HG03565 (cell line): ENCODE data around the gene IL18R1.

Experiments used
- ATAC-seq: cut with Tn5 transposase; IDR thresholded peaks from one replicate; pipeline ENCODE4 v1.9.1; 2021; ENCODE audit warnings: mild to moderate bottlenecking, moderate library complexity; ENCODE audit not compliant: unreplicated experiment

IL18R1 gene

DNA sequence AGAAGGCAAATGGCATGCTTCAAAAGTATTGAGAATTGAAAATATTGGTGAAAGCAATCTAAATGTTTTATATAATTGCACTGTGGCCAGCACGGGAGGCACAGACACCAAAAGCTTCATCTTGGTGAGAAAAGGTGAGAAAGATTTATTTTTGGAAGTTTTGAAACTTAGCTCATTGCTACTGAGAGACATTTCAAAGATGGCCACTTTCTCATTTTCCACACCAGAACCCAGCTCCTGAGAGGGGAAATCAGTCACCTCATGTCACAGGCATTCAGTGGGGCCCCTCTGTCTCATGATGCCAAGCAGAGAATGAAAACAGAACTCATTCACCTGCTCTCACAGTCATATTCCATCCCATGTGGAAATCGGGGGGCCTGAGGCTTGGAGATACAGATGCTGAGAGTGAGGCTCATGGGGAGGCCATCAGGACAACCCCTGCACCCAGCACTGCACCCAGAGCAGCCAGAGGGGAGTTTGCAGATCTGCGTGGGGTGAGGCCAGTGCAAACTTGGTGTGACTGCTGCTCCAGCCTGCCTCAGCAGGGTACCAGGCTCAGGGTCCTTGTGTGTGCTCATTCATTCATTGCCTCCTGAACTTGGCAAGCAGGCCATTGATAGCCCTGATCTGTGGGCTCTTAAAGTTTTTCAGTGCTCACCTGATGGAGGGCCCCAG lies 31.4 kb downstream of the IL18R1 start:
- peak; percentile 30 for ATAC-seq

GRCh38 chr2:102387763-102388546 lies 32.4 kb downstream of the IL18R1 start:
- ATAC-seq = no peak

DNA sequence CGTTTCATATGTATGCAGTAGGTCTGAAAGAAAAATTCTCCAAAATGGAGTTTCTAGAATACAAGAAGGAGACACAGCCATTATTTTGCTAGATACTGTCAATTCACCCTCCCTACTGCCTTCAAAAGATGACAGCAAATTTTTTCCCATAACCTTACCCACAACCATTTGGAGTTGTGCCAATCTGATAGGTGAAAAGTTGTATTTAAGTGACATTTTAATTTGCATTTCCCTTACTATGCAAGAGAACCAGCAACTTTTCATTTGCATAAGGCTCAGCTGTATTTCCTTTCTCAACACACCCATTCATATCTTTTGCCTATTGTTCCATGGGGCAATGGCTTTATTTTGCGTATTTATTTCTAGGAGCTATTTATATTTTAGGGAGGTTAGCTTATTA lies 36.0 kb downstream of the IL18R1 start:
- no peak for ATAC-seq

DNA sequence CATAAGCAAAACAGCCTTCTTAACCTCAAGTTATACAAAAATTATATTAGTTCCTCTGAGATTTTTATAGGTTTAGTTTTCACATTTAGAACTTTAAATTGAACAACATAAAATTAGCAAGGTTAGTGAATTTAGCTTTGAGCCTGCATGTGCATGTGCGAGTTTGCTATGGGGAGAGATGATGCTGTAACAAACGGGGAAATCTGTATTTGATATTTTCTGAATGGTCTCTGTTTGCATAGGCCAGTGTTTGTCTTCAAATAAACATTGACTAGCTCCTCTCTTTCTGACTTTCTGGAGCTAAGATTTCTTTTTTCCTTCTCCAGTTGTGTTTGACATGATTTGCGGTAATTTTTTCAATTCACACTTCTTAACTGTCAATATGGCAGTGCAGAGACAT lies 36.5 kb downstream of the IL18R1 start:
- ATAC-seq = no peak

DNA sequence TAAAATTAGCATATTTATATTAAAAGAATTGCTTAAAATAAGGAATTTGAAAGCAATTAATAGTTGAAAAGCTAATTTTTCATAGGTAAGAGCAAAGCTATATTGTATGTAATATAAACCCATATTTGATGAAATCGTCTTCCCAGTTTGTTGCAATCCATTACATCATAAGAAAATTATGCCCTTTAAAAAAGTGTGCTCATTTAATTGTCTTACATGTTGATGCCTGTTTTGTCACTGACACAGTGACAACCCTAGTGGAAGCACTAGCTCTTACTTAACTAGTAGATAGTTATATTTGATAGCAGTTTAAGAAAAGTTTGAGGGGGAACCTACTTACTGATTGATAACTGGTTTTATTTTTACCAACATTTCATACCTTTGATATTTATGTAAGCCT lies 37.3 kb downstream of the IL18R1 start:
- ATAC-seq = no peak

- no peak for ATAC-seq
These were observed 40.4 kb downstream of the IL18R1 start for GRCh38 chr2:102396012-102396411.

DNA sequence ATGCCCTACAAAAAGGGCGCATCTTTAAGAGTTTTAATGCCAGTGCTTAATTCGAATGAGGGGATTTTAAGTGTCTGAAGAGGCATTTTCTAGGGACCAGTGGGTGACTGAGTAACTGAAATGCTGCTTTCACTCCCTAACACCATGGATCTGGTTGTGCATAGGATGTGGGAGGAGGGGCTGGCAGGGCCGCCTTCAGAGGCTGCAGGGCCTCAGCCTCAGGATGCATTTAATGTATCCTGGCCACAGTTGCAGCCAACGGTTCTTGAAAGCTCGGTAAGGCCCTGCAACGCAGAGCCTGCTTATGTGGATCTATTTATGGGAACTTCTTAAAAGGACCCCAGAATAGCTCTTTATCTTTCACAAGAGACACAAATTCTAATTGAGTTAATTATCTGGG lies 41.6 kb downstream of the IL18R1 start:
- ATAC-seq = no peak

DNA sequence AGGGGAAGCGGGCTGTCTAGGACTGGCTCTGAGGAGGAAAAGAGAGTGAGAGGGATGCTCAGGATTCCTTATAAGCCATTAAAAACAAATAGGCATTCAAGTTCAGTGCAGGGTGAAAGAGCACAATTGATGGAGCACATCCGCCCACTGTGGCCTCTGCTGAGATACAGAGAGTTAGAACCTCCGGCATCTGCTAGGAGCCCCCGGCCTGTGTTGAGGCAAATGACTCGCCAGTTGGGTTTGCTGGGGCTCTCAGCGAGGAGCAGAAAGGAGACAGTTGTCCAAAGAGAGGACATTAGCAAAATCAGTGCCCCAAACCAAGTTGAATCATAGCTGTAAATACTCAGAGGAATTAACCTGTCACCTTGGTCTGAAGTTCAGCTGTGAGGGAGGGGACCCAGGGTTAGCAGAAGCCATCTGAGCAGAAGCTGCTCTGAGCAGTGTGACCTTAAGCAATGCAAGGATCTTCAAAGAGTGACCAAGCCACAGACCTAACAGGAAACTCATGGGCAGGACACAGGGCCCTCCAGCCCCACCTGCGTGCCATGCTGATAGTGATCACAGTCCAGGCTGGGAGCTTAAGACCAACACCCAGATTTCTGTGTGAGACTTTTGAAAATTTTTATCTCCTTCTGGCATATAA lies 44.0 kb downstream of the IL18R1 start:
- no peak for ATAC-seq

GRCh38 chr2:102401456-102401855 lies 45.9 kb downstream of the IL18R1 start:
- ATAC-seq = no peak

DNA sequence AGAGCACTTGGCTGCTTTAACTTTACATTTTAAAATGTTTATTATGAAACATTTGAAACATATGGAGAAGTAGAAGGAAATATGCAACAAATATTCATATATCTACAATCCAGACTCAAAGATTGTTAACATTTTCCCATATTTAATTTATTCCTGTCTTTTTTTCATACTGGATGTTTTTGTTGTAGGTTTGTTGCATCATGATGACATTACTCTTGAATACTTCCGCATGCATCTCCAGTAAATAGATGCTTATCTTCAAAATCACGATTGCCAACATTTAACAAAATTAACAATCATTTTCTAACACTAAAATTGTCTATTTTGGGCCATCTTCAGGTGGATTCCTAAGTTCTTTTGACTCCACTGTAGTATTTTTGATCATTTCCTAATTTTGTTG lies 46.3 kb downstream of the IL18R1 start:
- no peak for ATAC-seq

DNA sequence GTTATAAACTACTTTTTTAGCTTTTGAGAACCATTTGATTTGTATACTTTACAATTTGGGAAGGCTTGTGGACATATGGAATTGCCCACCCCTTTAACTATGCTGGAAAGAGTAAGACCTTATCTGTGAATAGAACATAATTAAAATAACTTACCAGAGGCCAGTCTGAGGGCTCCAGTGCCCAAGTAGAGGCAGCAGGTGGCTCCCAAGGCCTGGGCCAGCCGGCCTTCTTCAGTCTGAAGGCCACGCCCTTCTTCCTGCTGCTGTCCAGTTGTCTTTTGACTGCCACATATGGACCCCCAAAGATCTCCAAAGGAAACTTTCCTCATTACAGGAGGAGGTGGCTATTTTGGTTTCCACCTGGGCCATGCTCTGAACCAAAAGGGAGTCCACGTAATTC lies 55.4 kb downstream of the IL18R1 start:
- ATAC-seq = no peak

DNA sequence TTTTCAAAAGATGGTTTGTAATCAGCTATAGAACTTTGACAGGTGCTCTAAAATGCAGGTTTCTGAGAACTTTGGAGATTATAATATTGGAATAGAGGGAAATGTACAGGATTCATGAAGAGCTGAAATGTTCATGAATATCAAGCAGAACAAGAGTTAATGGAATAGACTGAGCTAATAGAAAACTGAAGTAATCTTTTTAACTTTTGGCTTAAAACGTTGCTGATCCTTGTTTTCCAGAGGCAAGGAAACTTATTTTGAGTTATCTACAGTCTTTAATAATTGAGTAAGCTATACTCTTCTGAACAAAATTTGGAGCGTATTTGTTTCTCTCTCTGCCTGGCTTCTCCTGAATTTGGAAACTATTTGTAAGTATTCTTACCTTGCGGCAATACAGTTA lies 56.6 kb downstream of the IL18R1 start:
- no peak for ATAC-seq

DNA sequence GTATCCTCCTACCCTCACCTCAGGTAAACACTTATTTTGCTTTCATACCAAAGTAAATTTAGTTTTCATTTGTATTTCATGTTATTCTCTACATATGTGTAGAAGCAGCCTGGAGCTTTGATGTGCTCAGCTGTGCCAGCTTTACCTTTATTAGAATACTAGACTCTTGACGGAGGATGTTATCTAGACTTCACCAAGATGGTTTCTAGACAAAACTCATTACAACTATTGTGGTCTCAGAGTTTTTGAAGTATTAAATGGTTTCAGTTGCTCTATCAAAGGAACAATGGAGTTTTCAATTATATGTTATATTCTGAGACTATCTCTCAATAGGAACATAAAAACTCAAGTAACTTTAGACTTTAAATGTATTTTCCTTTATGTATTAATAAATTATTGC lies 62.4 kb downstream of the IL18R1 start:
- ATAC-seq = peak; percentile 31

- peak; percentile 89 for ATAC-seq
These were observed 62.9 kb downstream of the IL18R1 start for GRCh38 chr2:102418421-102418961.

GRCh38 chr2:102420290-102420689 lies 64.7 kb downstream of the IL18R1 start:
- ATAC-seq = no peak

DNA sequence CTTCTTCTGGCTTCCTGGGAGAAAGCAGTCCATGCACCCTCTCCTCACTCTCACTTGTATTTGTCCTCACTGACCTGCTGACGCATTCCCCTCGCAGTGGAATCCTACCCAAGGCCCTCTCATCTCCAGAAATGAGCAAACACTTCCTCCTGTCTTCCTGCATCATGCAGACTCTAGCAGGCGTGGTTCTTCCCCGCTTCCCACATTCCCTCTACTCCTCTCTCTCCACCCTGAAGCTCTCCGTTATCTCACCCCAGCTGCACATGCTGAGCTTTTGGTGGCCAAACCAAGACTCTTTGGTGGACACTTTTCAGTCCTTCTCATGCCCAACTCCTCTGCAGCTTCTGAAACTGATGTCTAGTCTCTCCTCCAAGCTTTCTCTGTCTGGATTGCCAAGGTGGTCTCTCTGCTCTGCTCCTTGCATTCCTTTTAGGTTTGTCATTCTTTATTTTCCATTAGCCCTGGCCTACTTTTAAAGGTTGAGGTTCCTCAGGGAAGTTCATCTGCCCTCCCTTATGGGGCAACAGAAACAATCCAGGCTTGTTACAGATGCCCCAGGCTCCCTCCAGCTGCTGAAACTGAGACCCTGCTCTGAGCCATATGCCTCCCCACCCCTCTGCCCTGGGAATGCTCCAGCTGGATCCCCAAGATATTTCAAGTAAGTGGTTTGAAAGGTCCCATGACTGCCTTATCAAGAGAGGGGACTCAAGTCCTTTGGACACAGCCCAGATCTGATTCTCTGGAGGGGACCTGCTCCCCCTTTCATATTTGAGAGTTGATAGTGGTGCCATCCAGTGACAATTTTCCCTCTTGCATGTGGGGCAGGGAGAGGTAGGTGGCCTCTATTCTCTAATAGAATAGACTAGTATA lies 66.5 kb downstream of the IL18R1 start:
- no peak for ATAC-seq

GRCh38 chr2:102422910-102423309 lies 67.3 kb downstream of the IL18R1 start, which contains the start of gene IL18RAP:
Gene IL18RAP, plus strand, starts transcription at chr2:102423160. Its CDS starts 118 bp downstream, at chr2:102423278.
- no peak for ATAC-seq

GRCh38 chr2:102423368-102423767 lies 67.8 kb downstream of the IL18R1 start:
- no peak for ATAC-seq

DNA sequence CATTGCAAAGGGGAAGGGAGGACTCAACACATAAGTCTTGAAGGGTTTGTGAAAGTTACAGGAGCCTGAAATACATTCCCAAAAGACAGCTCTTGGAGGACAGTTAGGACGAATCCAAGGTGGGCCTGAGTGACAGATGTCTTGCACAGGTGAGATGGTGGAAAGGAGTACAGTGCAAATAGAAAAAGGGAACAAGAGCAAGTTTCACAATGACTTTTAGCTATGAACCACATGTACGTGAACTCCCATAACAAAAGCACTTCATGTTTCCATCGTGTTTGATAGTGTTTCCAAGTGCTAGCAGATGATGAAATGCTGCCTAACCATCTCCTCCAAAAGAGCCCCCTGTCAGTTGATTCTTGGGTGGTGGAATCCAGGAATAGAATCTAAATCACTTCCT lies 69.2 kb downstream of the IL18R1 start:
- ATAC-seq = peak; percentile 94

- no peak for ATAC-seq
These were observed 70.0 kb downstream of the IL18R1 start for GRCh38 chr2:102425441-102426132.
